COLO668 (cell line): ENCODE measurements around the gene DTNBP1.

Experiments
- DNase-seq: peaks from one replicate; lab custom pipeline; 2025; ENCODE audit not compliant: unreplicated experiment; lab: John Stamatoyannopoulos, UW

DTNBP1 gene

DNA sequence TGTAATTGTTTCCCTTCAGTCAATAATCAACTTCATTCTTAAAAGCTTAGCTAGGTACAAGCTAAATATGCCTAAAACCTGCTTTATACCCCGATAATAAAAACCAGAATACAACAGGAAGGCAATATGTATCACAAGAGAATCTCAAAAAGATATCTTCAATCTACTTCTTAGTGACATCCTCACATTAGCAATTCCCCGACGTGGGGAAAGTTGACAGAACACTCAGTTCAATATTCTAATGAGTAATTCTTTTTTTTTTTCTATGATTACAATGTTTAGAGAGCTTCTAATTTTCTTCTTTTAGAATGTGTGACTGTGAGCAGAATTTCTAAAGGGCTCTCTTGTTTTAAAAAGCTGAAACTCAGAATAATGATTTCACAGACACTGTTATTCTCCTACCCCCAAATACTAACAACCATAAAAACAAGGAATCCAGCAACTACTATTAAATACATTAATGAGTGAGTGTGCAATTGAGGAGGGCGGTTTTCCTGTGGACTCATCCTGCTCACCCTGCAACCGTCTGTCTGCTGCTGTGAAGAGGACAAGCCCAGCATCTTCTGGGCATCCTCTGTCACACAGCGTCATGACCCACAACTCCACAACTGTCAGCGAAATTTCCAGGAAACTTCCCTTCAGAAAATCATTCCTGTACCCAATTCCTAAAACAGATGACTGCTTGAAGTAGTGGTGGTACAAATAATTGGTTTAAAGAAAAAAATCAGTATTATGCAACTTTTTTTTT is 68.1 kb downstream of the DTNBP1 start:
- no peak for DNase-seq

DNA sequence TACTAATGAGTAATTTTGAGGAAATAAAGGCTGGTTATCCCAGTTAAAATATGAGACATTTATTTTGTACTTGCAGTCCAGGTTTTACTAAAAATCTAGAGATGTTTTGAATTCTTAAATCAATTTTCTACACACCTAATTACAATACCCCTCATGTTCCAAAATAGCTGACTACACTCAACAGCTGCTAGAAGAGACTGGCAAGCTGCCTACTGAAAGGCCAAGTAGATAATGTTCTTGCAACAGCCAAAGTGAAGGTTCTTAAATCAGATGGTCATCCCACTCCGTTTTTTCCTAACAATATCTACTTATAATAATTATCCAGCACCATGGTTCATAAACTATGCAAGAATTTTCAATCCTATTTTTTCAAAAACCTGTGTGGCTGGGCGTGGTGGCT is 69.0 kb downstream of the DTNBP1 start:
- DNase-seq, result no peak

DNA sequence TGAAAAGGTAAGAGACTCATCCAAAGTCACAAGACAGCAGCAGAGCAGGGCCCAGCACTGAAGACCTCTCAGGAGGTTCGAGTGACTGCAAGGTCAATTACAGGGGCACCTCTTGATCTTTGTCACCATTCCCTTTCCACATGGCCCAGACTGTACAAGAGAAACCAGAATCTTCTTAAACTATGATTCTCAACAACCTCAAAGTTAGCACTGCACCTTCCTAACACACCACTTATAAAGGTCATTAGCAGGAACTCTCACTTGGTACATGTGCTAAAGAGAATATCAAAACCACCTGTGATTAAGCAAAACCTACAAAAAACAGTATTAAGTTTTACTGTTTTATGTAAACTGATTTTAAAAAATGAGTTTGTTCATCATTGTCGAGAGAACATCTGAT is 70.2 kb downstream of the DTNBP1 start:
- DNase-seq, result no peak

DNA sequence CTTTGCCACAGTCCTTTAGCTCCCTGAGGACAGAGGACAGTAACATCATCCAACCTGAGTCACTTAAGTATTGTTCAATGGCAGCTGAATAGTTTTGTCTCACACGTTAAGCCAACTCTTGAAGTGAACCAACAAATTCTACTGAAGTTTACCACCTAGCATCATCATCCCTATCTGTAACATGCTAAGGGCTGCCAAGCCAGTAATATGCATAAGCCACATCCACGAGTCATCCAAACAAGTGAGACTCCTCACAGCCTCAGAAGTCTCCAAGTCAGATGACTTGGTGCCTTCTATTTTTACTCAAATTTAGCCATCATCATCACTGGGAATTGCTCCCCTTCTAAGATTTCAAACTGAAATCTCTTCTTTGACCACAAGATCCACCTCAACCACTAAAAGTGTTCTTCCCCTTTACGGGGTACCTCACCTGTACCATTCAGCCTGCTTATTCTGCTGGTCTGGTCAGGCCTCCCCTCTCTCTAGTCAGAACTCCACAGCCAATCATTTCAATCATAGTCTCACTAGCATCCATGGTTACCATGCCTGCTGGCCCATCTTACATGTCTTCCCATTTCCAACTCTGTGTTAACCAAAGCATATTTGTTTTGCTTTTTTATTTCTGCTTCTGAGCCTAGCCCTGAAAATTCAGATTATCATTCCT is 73.7 kb downstream of the DTNBP1 start:
- DNase-seq, result no peak

DNA sequence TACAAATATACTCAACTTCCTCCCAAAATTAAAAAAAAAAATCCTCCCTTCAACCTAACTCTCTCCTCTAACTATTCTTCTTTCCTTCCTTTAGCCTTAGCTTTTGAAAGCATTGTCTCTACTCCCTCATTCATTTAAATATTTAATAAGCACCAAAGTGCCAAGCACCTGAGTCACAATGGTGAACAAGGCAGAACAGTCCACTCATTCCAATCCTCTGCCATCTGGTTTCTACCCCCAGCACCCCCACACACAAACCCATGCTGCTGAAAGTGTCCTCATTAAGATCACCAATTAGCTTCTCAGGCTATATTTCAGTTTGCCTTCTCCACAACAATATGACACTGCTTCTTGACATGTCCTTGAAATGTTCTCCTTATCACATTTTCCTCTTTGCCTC is 76.3 kb downstream of the DTNBP1 start:
- DNase-seq, result no peak

DNA sequence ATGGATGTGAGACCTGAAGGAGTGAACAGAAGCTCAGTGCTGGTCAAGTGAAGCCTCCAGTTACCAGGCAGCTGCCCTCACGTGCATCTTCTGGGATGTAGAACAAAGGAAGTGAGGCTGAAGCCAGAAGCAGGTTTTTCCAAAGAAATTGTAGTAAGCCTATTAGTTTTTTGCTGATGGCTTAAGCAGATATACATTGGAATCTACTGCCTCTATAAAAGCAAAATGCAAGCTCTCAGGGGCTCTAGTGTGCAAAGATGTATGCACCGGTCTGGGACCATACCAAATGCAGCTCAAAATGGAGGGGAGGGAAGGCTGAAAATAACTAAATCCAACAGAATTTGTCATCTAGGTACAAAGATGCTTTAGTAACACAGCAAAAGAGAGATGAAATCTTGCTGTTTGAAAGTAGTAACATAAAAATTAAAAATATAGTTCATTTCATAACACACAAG is 77.0 kb downstream of the DTNBP1 start:
- no peak for DNase-seq

DNA sequence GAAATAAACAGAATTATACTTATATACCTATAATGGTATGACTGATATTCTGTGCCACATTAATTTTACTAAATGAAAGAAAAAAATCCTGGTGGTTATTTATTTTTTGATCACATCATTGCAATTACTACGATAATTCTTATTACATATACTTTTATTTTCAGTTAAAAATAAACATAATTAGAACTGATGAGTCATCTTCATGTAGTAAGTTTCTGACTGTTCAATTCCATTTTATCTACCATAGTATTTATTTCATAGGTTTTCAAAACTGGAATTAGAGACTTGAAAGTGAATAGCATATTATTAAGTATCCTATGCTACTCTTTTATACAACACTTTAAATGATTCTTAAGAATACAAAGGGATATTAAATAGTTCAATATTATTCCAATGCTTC is 80.3 kb downstream of the DTNBP1 start:
- no peak for DNase-seq

DNA sequence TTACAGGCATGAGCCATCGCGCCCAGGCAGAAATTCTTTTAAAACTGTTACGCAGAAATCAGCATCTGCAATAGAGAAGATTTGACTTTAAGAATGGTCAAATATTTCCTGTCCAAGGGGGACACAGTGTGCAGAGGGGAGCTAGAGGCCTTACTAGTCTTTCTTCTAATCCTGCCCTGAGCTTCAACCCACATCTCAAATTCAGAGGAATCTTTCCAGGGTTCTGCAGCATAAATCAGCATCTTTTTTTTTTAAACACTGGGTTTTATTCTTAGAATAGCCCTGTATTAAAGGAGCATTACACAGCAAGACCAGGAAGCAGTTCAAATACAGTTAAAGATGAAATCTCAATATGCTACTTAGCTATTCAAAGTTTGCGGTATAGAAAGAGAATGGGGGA is 81.1 kb downstream of the DTNBP1 start:
- no peak for DNase-seq

DNA sequence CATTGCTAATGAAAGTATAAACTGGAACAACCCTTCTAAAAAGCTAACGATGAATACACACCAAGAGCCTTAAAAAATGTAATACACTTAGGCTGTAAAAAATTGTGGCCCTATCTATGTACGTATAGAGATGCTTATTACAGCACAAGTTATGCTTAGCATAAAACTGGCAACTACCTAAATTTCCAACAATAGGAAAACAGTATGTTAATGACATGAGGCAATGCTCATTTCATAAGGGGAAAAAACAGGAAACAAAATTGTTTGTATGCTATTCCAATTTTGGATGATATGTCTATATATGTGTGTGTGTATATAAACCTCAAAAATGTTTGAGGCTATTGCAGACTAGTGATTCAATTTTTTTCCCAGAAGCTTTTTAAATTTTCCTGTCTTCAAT is 82.5 kb downstream of the DTNBP1 start:
- DNase-seq, result no peak

DNA sequence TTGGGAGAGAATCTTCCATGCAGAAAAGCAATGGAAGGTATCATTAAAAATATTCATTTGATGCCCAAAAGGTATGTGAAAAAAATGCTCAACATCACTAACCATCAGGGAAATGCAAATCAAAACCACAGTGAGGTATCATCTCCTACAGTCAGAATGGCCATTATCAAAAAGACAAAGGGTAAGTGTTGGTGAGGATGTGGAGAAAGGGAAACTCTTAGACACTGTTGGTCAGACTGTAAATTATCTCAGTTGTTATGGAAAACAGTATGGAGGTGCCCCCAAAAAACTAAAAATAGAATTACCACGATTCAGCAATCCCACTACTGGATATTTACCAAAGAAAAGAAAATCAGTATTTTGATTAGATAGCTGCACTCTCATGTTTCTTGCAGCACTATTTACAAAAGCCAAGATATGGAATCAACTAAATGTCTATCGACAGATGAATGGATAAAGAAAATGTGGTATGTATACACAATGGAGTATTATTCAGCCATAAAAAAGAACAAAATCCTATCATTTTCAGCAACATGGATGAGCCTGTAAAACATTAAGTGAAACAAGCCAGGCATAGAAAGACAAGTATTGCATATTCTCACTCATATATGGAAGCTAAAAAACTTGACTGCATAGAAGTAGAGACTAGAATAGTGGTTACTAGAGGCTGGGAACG is 84.0 kb downstream of the DTNBP1 start:
- no peak for DNase-seq

DNA sequence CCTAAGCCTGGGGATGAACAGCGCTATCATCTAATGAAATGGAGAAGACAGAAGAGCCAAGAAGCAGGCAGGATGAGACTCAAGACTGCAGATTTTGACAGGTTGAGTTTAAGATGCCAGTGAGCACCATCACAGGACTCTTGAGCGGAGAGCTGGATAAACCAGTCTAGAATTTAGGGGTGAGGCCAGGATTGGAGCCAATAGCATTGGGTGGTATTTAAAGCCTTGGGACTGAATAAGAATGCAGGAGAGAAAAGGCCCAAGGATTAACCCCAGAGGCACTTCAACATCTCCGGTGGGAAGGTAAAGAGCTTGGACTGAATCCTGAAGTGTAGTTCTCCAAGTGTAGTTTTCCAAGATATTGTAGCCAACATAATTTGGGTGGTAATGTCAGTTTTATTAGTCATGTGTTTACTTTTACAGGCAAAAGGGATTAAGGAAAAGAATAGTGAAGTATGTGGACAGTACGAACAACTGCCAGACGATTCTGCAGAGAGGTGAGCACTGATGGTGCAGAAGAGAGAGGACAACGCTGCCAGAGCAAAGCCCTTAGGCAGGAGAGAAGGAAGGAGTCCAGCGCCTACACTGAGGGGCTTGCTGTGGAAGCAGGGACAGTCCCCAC is 85.2 kb downstream of the DTNBP1 start:
- no peak for DNase-seq

DNA sequence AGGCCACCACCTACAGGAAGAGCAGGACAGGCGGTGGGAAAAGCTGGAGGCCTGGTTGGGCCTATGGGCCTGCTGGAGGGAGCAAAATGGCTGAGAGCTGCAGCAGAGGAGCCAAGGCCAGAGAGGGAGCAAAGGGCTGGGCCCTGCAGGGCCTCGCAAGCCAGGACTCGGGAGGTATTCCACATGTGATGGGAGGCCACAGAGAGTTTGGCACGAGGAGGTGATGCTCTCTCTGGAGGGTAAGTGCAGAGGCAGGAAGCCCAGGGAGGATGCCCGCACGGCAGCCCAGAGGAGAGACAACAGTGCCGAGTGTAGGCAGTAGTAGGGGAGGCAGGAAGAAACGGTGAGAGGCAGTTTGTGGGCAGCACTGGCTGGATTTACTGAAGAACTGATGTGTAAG is 85.7 kb downstream of the DTNBP1 start:
- no peak for DNase-seq

DNA sequence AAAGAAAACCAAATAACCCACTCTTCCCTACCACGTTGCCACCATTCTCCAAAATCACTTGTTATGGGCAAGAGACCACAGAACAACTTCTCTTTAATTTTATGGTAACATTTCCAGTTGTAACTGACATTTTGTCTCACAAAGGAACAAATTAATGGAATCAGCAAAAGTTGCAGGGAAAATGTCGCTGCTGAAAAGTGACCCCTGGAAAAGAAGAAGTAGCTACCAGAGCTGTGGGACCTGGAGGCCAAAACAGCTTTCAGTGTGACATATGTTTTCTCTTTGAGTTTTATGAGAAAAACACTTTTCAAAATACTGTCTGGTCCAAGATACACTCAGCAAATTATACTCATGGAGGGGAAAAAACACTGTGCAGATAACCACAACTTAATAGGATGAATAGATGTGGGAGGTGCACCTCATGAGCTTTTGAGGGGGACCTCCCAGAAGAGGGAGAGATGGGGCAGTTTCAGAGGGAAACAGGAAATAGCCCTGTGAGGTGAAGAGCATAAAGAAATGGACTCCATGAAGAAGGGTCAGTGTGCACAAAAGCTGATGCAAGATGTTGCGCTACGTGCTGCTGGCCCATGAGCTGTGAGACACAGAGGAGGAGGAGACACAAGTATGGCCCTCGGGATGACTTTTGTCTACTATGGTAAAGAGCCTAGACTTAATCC is 87.3 kb downstream of the DTNBP1 start:
- no peak for DNase-seq

DNA sequence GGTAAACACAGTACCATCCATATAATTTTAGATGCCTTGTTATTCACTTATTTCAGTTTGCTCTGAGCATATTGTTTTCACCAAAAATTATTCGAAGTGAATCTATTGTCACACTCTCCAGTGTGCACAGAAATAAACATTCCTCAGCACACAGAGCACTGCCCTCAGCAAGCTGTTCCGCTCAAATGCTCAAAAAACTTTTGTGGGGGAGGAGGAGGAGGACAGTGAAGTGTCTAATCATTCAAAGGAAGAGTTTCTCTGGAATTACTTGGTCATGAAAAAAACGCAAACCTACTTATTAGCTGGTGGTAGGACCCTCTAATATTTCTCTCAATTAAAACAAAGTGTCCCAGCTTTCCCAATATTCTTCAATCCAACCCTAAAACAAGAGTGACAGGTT is 88.3 kb downstream of the DTNBP1 start:
- DNase-seq, result no peak

DNA sequence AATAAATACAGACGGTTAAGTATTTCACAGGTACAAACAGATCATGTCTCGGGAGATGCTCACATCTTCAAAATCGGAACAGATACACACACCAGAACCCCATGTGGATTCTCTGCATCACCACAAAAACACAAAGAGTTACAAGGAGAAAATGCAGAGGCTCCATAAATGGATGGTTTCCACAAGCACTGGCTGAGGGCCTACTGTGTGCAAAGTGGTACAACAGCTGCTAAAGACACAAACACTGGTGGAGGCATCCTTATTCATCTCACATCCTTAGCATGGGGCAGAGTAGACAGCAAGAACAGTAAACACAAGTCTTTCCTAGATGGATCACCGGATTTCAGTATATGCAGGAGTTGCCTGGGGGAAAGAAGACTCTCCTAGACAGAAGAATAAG is 88.8 kb downstream of the DTNBP1 start:
- no peak for DNase-seq

DNA sequence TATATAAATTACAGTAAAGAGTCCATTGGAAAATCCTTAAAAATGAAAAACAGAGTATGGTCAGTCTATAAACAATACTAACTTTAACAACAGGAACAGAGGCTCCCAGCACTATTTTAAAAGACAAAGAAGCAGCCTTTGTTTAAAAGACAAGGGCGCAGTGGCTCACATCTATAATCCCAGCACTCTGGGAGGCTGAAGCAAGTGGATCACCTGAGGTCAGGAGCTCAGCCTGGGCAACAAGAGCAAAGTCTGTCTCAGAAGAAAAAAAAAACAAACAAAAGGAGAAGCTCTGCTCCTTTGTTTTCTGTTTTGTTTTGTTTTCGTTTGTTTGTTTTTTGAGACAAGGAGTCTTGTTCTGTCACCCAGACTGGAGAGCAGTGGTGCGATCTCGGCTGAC is 89.4 kb downstream of the DTNBP1 start:
- no peak for DNase-seq

DNA sequence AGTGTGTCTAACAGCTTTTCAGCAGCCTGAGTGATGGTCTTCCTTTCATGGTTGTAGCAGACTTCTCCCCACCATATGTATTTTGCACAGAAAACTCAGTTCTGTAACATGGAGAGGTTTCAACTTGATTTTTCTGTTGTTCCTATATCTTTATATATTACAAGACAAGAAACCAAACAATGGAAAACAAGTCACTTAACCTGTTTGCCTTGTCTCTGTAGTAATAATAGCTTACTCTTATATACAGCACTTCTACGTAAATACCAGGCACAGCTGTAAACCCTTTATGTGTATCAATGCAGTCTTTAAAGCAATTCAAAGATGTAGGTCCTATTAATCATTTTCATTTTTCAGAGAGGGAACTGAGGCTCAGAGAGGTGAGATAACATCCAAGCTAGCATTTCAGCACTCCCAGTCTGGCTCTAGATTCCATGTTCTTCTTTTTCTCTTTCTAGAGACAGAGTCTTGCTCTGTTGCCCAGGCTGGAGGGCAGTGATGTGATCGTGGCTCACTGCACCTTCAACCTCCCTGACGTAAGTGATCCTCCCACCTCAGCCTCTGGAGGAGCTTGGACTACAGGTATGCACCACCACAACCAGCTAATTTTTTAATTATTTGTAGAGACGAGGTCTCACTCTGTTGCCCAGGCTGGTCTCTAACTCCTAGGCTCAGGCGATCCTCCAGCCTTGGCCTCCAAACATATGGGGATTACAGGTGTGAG is 90.4 kb downstream of the DTNBP1 start:
- no peak for DNase-seq

DNA sequence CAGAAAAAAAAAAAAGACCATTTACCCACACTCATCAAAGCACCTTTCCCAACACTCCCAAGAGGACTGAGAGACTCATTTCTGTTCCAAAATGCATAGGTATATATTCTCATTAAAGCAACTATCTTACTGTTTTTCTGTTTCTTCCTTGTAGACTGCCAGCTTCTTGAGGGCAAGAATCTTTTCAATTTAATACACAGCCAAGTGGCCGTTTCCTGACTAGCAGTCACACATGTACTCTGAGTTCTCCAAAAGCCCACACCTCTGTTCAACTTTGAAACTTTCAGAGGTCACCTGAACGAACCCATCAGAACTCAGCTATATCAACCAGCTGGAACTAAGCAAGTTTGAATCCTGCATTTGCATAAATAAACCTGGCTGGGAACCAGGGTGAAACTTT is 92.7 kb downstream of the DTNBP1 start:
- DNase-seq, result no peak

DNA sequence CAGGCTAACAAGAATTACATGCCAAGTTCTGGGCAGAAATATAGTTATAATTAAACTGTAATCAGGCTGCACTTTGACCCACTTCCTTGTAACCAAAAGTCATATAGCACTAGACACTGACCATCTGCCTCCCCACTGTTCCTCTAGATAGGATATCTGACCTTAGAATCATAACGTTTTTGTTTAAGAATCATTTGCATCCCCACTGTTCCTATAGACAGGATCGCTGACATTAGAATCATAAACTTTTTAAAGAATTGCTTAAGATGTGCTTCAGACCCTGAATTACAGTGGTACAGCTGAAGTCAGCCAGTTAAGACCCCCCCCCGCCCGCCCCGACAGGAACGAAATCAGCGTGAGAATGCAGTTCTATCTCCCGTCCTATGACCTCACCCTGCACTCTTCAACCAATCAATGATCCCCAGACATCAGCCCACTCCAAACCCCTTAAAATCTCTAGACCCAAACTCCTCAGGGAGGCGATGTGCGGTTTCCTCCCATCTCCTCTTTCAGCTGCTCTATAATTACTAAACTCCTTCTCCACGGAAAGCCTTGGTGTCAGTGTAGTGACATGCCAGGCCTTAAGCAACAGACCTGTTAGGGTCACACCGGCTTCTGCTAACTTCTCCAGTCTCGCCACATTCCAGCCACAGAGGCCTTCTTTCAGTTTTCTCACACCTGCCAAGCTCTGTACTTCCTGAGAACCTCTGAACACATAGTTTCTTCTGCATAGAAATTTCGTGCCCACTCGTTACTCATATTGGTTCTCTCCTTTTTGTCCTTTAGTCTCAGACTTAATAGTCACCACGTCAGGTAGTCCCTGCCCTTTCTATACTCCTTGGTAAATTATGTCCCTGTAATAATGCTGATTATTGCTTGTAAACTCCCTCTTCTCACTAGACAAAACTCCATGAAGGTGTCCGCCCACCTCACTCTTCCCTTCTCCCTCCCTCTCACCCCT is 93.5 kb downstream of the DTNBP1 start:
- no peak for DNase-seq

DNA sequence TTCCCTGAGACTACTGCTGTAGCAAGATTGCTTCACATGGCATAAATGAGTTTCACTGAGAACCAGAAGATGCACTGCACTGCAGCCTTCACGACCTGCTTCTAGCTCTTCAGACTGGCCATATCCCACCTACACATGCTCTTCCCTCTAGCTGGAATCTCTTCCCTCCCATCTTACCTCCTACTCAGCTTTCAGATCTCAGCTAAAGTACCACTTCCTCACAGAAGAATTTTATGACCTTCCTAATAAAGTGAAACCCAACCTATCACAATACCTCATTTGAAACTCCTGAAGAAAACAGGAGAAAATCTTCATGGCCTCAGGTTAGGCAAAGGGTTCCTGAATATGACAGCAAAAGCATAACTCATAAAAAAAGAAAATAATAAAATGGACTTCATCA is 99.9 kb downstream of the DTNBP1 start:
- DNase-seq, result no peak
